ENCODE data around the gene EPHA3.

The EPHA3 gene

DNA sequence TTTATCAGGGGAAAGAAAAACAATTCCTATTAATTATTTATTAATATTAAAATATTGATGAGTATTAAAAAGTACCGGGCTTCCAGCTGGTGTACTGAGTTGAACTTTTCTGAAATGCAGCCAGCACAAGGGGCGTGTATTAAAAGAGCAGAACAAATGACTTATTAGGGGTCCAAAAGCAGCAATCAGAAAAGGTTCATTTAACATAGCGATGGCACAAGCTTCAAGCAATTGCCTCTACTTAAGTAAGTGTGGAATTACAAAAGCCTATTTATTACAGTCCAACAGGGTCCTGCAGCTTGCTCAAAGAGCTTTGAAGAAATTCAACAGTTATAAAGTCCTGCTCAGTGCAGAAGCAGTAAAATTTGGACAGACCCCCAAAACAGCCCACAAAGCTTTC lies 285.6 kb downstream of the EPHA3 start:
- H3F3A ChIP-seq (ENCODE audit: low read depth): no peaks in the 10 kb centered on the region
- H3K79me2 ChIP-seq (ENCODE audit: insufficient read depth, low read length): no peaks in the 10 kb centered on the region
- no peaks in the 10 kb centered on the region for H3K27me3 ChIP-seq (ENCODE audit: insufficient read depth, low read length, poor library complexity, severe bottlenecking)
- H3K4me2 ChIP-seq (ENCODE audit: low read depth, low read length, poor library complexity, severe bottlenecking): no peak overlapping the region
- H3K9me2 ChIP-seq (replicated peaks; ENCODE audit: low read depth, low read length): no peaks in the 10 kb centered on the region
- H3K36me3 ChIP-seq (ENCODE audit: insufficient read depth, low read length): no peaks in the 10 kb centered on the region
- H3K9ac ChIP-seq (ENCODE audit: low read depth, low read length, poor library complexity, severe bottlenecking): no peak overlapping the region
- TF ChIP-seq, protein P1, sequence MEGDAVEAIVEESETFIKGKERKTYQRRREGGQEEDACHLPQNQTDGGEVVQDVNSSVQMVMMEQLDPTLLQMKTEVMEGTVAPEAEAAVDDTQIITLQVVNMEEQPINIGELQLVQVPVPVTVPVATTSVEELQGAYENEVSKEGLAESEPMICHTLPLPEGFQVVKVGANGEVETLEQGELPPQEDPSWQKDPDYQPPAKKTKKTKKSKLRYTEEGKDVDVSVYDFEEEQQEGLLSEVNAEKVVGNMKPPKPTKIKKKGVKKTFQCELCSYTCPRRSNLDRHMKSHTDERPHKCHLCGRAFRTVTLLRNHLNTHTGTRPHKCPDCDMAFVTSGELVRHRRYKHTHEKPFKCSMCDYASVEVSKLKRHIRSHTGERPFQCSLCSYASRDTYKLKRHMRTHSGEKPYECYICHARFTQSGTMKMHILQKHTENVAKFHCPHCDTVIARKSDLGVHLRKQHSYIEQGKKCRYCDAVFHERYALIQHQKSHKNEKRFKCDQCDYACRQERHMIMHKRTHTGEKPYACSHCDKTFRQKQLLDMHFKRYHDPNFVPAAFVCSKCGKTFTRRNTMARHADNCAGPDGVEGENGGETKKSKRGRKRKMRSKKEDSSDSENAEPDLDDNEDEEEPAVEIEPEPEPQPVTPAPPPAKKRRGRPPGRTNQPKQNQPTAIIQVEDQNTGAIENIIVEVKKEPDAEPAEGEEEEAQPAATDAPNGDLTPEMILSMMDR (conservative IDR thresholded peaks at IDR 0.05; ENCODE audit: low read length): no peak
- TF ChIP-seq EZH2phosphoT487 (IDR thresholded peaks at IDR 0.05; ENCODE audit: borderline replicate concordance): no peak
- no peaks in the 10 kb centered on the region for H4K20me1 ChIP-seq (ENCODE audit: insufficient read depth, low read length, poor library complexity, severe bottlenecking)
- no peaks in the 10 kb centered on the region for H3K4me1 ChIP-seq (ENCODE audit: insufficient read depth, low read length, poor library complexity, severe bottlenecking)
- H2AFZ ChIP-seq (ENCODE audit: low read length): no peak overlapping the region
- no peak overlapping the region for H3K4me3 ChIP-seq (ENCODE audit: low read length, poor library complexity, severe bottlenecking)
- no peaks in the 10 kb centered on the region for H3K9me3 ChIP-seq (ENCODE audit: insufficient read depth, low read depth, low read length)

DNA sequence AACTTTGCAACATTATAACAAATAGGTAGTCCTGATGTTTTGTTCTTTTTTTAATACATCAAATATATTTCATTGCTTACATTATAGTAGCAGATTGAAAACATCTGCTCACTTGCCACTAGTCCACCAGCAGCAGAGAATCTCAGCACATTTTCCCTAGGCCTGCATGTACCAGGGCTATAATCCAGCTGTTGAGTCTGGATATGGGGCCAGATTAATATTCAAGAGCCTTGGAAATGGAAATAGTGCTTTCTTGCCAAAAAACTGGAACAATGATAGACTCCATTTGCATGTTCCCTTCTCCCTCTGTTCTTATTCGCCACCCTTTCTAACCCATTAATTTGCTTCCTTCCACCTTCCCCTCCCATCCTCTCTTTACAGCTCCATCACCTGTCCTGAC lies 288.0 kb downstream of the EPHA3 start:
- TF ChIP-seq, protein P1 (conservative IDR thresholded peaks at IDR 0.05; ENCODE audit: low read length): no peak
- no peak for TF ChIP-seq EZH2phosphoT487 (IDR thresholded peaks at IDR 0.05; ENCODE audit: borderline replicate concordance)
- no peaks in the 10 kb centered on the region for H4K20me1 ChIP-seq (ENCODE audit: insufficient read depth, low read length, poor library complexity, severe bottlenecking)
- no peak overlapping the region for H3K9ac ChIP-seq (ENCODE audit: low read depth, low read length, poor library complexity, severe bottlenecking)
- no peaks in the 10 kb centered on the region for H3K9me2 ChIP-seq (replicated peaks; ENCODE audit: low read depth, low read length)
- H2AFZ ChIP-seq (ENCODE audit: low read length): no peak overlapping the region
- no peaks in the 10 kb centered on the region for H3F3A ChIP-seq (ENCODE audit: low read depth)
- no peaks in the 10 kb centered on the region for H3K4me1 ChIP-seq (ENCODE audit: insufficient read depth, low read length, poor library complexity, severe bottlenecking)
- no peak overlapping the region for H3K4me2 ChIP-seq (ENCODE audit: low read depth, low read length, poor library complexity, severe bottlenecking)
- H3K36me3 ChIP-seq (ENCODE audit: insufficient read depth, low read length): no peaks in the 10 kb centered on the region
- no peaks in the 10 kb centered on the region for H3K79me2 ChIP-seq (ENCODE audit: insufficient read depth, low read length)
- H3K27me3 ChIP-seq (ENCODE audit: insufficient read depth, low read length, poor library complexity, severe bottlenecking): no peaks in the 10 kb centered on the region
- no peaks in the 10 kb centered on the region for H3K9me3 ChIP-seq (ENCODE audit: insufficient read depth, low read depth, low read length)
- H3K4me3 ChIP-seq (ENCODE audit: low read length, poor library complexity, severe bottlenecking): no peak overlapping the region

DNA sequence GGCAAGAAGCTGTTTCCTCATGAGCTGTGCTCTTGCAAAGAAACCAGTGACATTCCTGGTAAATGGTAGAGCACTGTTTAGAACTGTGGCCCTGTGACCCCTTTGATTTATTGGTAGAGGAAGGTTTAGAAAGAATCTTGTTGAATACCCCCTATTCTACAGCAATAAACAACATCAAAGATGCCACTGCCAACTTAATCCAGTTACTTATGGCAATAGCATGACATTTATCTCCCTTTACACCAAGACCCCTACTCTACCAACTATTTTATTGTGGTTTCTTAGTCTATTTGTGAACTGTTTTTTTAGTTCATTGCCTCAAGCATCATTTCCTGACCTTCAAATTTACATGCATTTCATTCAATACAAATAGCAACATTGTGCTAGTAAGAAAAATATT lies 288.6 kb downstream of the EPHA3 start:
- no peak overlapping the region for H2AFZ ChIP-seq (ENCODE audit: low read length)
- H4K20me1 ChIP-seq (ENCODE audit: insufficient read depth, low read length, poor library complexity, severe bottlenecking): no peaks in the 10 kb centered on the region
- H3K9me2 ChIP-seq (replicated peaks; ENCODE audit: low read depth, low read length): no peaks in the 10 kb centered on the region
- no peaks in the 10 kb centered on the region for H3K9me3 ChIP-seq (ENCODE audit: insufficient read depth, low read depth, low read length)
- H3K9ac ChIP-seq (ENCODE audit: low read depth, low read length, poor library complexity, severe bottlenecking): no peak overlapping the region
- H3K27me3 ChIP-seq (ENCODE audit: insufficient read depth, low read length, poor library complexity, severe bottlenecking): no peaks in the 10 kb centered on the region
- H3K4me2 ChIP-seq (ENCODE audit: low read depth, low read length, poor library complexity, severe bottlenecking): no peak overlapping the region
- no peaks in the 10 kb centered on the region for H3F3A ChIP-seq (ENCODE audit: low read depth)
- no peaks in the 10 kb centered on the region for H3K4me1 ChIP-seq (ENCODE audit: insufficient read depth, low read length, poor library complexity, severe bottlenecking)
- H3K36me3 ChIP-seq (ENCODE audit: insufficient read depth, low read length): no peaks in the 10 kb centered on the region
- no peak overlapping the region for H3K4me3 ChIP-seq (ENCODE audit: low read length, poor library complexity, severe bottlenecking)
- TF ChIP-seq, protein P1 (conservative IDR thresholded peaks at IDR 0.05; ENCODE audit: low read length): no peak
- no peak for TF ChIP-seq EZH2phosphoT487 (IDR thresholded peaks at IDR 0.05; ENCODE audit: borderline replicate concordance)
- no peaks in the 10 kb centered on the region for H3K79me2 ChIP-seq (ENCODE audit: insufficient read depth, low read length)
